GM12878 (cell line): ENCODE results near the gene GALNT17. TPM values are rescaled to one million over a fixed set of nuclear protein-coding genes. Genes with fewer than 3 reads are reported as not detected.

Experiments used
- ATAC-seq: fragments of 200-7000 bp; cut with Tn5 transposase; 3 replicates; pipeline ENCODE4 v1.9.1; 2020; ENCODE audit warnings: mild to moderate bottlenecking, moderate library complexity
- BruUV-seq: library from RNA; stranded (reverse); fragments of 400-500 nt; replicated peaks from 2 replicates; lab custom pipeline; 2021; lab: Mats Ljungman, UMichigan
- CTCF ChIA-PET: fragments of 300-600 bp; sonication (Branson Sonifier 250); formaldehyde crosslinking; extraction: SDS; loops from one replicate; lab custom pipeline; 2021; ENCODE audit warnings: inconsistent platforms; lab: Yijun Ruan, JAX
- POLR2A ChIA-PET: fragments of 350-600 bp; formaldehyde crosslinking; extraction: SDS; loops from one replicate; lab custom pipeline; 2021; ENCODE audit warnings: inconsistent platforms; lab: Charles Lee
- RAD21 ChIA-PET: fragments of 300-600 bp; sonication (Branson Sonifier 250); formaldehyde crosslinking; loops from one replicate; lab custom pipeline; 2023; ENCODE audit warnings: antibody characterized with exemption; ENCODE audit not compliant: unreplicated experiment; lab: Charles Lee
- SMC1A ChIA-PET: fragments of 300-600 bp; sonication (Branson Sonifier 250); formaldehyde crosslinking; loops from one replicate; lab custom pipeline; 2023; ENCODE audit not compliant: unreplicated experiment, uncharacterized antibody; lab: Charles Lee
- DNase-seq: peaks from one replicate; pipeline ENCODE4 v3.0.0-alpha.2; 2011; ENCODE audit warnings: low read depth, low spot score
- FAIRE-seq: peaks from 3 replicates; lab custom pipeline; 2011; peaks lifted over from hg19 to GRCh38; lab: Jason Lieb, UNC
- H2AFZ ChIP-seq: 2 replicates; pipeline ENCODE4 v1.6.0; 2011; ENCODE audit warnings: low read depth, low read length, control low read depth; ENCODE audit not compliant: control insufficient read depth
- H3K27ac ChIP-seq: 2 replicates; pipeline ENCODE4 v1.5.1; 2011; ENCODE audit warnings: control low read depth; ENCODE audit not compliant: control insufficient read depth, insufficient read depth
- H3K27me3 ChIP-seq, 2 experiments: replicated peaks in 1 of 2; 2 replicates each; pipeline versions ENCODE4 v1.6.0 to v1.6.1; 2011; ENCODE audit warnings: low read length in 1 of 2; ENCODE audit not compliant: control insufficient read depth in 2 of 2, insufficient read depth in 2 of 2
- H3K36me3 ChIP-seq, 2 experiments: 2 replicates each; pipeline ENCODE4 v1.5.1; 2011; ENCODE audit warnings: low read length in 1 of 2; ENCODE audit not compliant: control insufficient read depth in 2 of 2, insufficient read depth in 2 of 2
- H3K4me1 ChIP-seq: 2 replicates; pipeline ENCODE4 v1.6.1; 2011; ENCODE audit warnings: mild to moderate bottlenecking, low read length, moderate library complexity, mixed read lengths; ENCODE audit not compliant: control insufficient read depth, insufficient read depth
- H3K4me2 ChIP-seq: 2 replicates; pipeline ENCODE4 v1.6.0; 2011; ENCODE audit warnings: control low read depth; ENCODE audit not compliant: control insufficient read depth, insufficient read depth
- H3K4me3 ChIP-seq: fragments of 200-600 bp; sonication (generic); 2 replicates; pipeline ENCODE4 v1.5.1; 2016
- H3K79me2 ChIP-seq: 2 replicates; pipeline ENCODE4 v1.6.0; 2011; ENCODE audit warnings: low read length; ENCODE audit not compliant: control insufficient read depth, insufficient read depth
- H3K9ac ChIP-seq: 2 replicates; pipeline ENCODE4 v1.8.0; 2011; ENCODE audit warnings: low read length, control low read depth, mixed read lengths; ENCODE audit not compliant: control insufficient read depth, insufficient read depth
- H3K9me3 ChIP-seq: replicated peaks from 3 replicates; pipeline ENCODE4 v1.5.1; 2011; ENCODE audit warnings: mild to moderate bottlenecking, low read length; ENCODE audit not compliant: control insufficient read depth, insufficient read depth
- H4K20me1 ChIP-seq: 2 replicates; pipeline ENCODE4 v1.6.0; 2011; ENCODE audit not compliant: control insufficient read depth, insufficient read depth
- HDAC2 ChIP-seq: fragments of 200-600 bp; sonication (generic); IDR thresholded peaks from 2 replicates; pipeline ENCODE4 v1.6.1; 2017
- JUND ChIP-seq: IDR thresholded peaks from 2 replicates; pipeline ENCODE4 v1.6.1; 2012; ENCODE audit warnings: low read depth, mild to moderate bottlenecking, low read length, improper control_type of control experiment, moderate library complexity
- MEF2B ChIP-seq: fragments of 450-650 bp; IDR thresholded peaks from 2 replicates; pipeline ENCODE4 v1.6.1; 2018; ENCODE audit warnings: mild to moderate bottlenecking, moderate library complexity; ENCODE audit not compliant: partially characterized antibody, poor library complexity, severe bottlenecking
- MYC ChIP-seq: IDR thresholded peaks from 2 replicates; pipeline ENCODE4 v1.6.1; 2011; ENCODE audit warnings: mild to moderate bottlenecking, low read length, moderate library complexity, inconsistent platforms; ENCODE audit not compliant: insufficient read depth, insufficient replicate concordance, insufficient read length, severe bottlenecking
- NFIC ChIP-seq: IDR thresholded peaks from 2 replicates; pipeline ENCODE4 v1.6.1; 2012; ENCODE audit warnings: low read depth, mild to moderate bottlenecking, inconsistent platforms, low read length, moderate library complexity
- POLR2AphosphoS5 ChIP-seq: IDR thresholded peaks from 2 replicates; pipeline ENCODE4 v1.6.1; 2011; ENCODE audit warnings: mild to moderate bottlenecking, low read length, inconsistent platforms
- RELA ChIP-seq: fragments of 450-650 bp; IDR thresholded peaks from 2 replicates; pipeline ENCODE4 v1.8.0; 2014; ENCODE audit warnings: borderline replicate concordance; ENCODE audit not compliant: partially characterized antibody
- WRNIP1 ChIP-seq: IDR thresholded peaks from 2 replicates; pipeline ENCODE4 v1.6.1; 2011; ENCODE audit warnings: low read depth, low read length, improper control_type of control experiment, borderline replicate concordance
- ZNF207 ChIP-seq: fragments of 450-650 bp; IDR thresholded peaks from 2 replicates; pipeline ENCODE4 v1.6.1; 2014; ENCODE audit warnings: antibody characterized with exemption, mild to moderate bottlenecking, borderline replicate concordance
- ZNF622 ChIP-seq: fragments of 450-650 bp; IDR thresholded peaks from 2 replicates; pipeline ENCODE4 v1.6.1; 2017; ENCODE audit warnings: mild to moderate bottlenecking, inconsistent platforms
- WGBS: methylation state at CpG from one replicate; pipeline ENCODE4 v1.1.6; 2016; ENCODE audit warnings: low lambda C conversion rate; ENCODE audit not compliant: insufficient replicate concordance, insufficient coverage; ENCODE audit errors: missing lambda C conversion rate; 5-methylcytosine and 5-hydroxymethylcytosine counted together
- in situ Hi-C: fragments of 300-500 bp; cut with MboI; formaldehyde crosslinking; loops from 9 replicates; pipeline ENCODE4 v1.14.3; 2018; ENCODE audit warnings: mixed read lengths
- intact Hi-C: fragments of 100-400 bp; cut with micrococcal nuclease; formaldehyde crosslinking; loops from one replicate; pipeline ENCODE4 v1.14.2; 2022; ENCODE audit not compliant: unreplicated experiment
- polyA plus RNA-seq, 11 experiments: library from polyadenylated mRNA; depleted of rRNA in 4 of 11; unstranded in 6 of 11; stranded (reverse) in 5 of 11; fragments of >200 nt; fragmentation: Nextera tagmentation in 4 of 11; fragmentation: Illumina TruSeq in 1 of 11; extraction: Ambion mirVana in 4 of 11; extraction: Trizol in 1 of 11; gene quantifications; 1 replicate in 1 of 11; 2 replicates in 10 of 11; pipeline versions ENCODE4 v1.2.1 to v1.2.3, GENCODE V29; 2011 to 2016; ENCODE audit warnings: inconsistent platforms in 2 of 11, missing spikeins in 2 of 11, low read depth in 1 of 11
- total RNA-seq, 4 experiments: library from RNA; depleted of rRNA in 3 of 4; stranded (reverse); fragments of >200 nt in 3 of 4; fragmentation: Illumina TruSeq in 1 of 4; extraction: Trizol in 1 of 4; gene quantifications; 2 replicates each; pipeline versions ENCODE4 v1.2.1 to v1.2.3, GENCODE V29; 2013 to 2021
- TF ChIP-seq, protein P1 (sequence below): fragments of 450-650 bp; IDR thresholded peaks from 2 replicates; pipeline ENCODE4 v1.6.1; 2017; ENCODE audit warnings: mild to moderate bottlenecking, low read depth, inconsistent platforms; ENCODE audit not compliant: poor library complexity, severe bottlenecking
- TF ChIP-seq, protein P2 (sequence below): fragments of 150-350 bp; IDR thresholded peaks from 2 replicates; pipeline ENCODE4 v1.6.1; 2016; ENCODE audit warnings: low read depth, low read length
- TF ChIP-seq, protein P3 (sequence below): IDR thresholded peaks from 2 replicates; pipeline ENCODE4 v1.6.1; 2011; ENCODE audit warnings: mild to moderate bottlenecking, low read depth, low read length, moderate library complexity; ENCODE audit not compliant: insufficient replicate concordance
- TF ChIP-seq, protein P4 (sequence below): fragments of 450-650 bp; IDR thresholded peaks from 2 replicates; pipeline ENCODE4 v1.6.1; 2017; ENCODE audit warnings: mild to moderate bottlenecking, moderate library complexity

Gene GALNT17
- total and polyA plus RNA-seq, 10 of the 15 experiments (the other 5 are each of a cell fraction or from before 2014, with no cell fraction given) = 0.12 to 0.15 TPM; not detected in 8

DNA sequence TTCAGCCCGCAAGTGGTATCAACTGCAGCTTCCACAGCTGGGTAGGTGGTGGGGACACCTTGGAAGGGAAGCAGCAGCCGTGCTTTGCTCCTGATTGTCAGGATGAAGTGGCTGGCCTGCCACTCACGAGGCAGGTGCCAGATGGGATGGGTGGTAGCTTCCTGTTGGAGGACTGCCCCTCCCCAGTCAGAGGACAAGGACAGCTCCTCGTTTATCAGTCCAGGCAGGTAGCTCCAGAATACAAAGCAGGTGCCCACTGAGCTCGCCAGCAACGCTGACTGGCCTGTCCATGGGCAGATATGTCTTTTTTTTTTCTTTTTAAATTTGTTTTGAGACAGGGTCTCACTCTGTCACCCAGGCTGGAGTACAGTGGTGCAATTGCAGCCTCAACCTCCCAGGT, 431.3 kb downstream of the GALNT17 start:
- intact Hi-C loops = no loop called here
- Histone ChIP-seq H3K36me3 (no peaks in the 10 kb centered on the region), H3K79me2 (no peaks in the 10 kb centered on the region), H3K4me2 (no peak overlapping the region), H2AFZ (no peak overlapping the region), H3K27ac (no peak overlapping the region), H3K9me3 (no peaks in the 10 kb centered on the region), H3K4me3 (no peak overlapping the region), H4K20me1 (no peaks in the 10 kb centered on the region), H3K27me3 (no peaks in the 10 kb centered on the region), H3K4me1 (no peaks in the 10 kb centered on the region), H3K9ac (no peak overlapping the region)
- ATAC-seq (no peak), DNase-seq (no peak), FAIRE-seq (no peak)
- CTCF ChIA-PET = no interaction called here
- BruUV-seq = no TSS peak
- 1% methylated on average over 6 of the region's 6 CpGs for WGBS
- RAD21 ChIA-PET = no interaction called here
- SMC1A ChIA-PET = no interaction called here
- POLR2A ChIA-PET = no interaction called here
- in situ Hi-C loops = no loop called here
- TF ChIP-seq RELA = no peak
- no peak for TF ChIP-seq HDAC2
- no peak for TF ChIP-seq NFIC
- TF ChIP-seq ZNF622 = no peak
- no peak for TF ChIP-seq WRNIP1
- TF ChIP-seq MYC = no peak
- TF ChIP-seq JUND = no peak
- TF ChIP-seq ZNF207 = no peak
- TF ChIP-seq, protein P1, sequence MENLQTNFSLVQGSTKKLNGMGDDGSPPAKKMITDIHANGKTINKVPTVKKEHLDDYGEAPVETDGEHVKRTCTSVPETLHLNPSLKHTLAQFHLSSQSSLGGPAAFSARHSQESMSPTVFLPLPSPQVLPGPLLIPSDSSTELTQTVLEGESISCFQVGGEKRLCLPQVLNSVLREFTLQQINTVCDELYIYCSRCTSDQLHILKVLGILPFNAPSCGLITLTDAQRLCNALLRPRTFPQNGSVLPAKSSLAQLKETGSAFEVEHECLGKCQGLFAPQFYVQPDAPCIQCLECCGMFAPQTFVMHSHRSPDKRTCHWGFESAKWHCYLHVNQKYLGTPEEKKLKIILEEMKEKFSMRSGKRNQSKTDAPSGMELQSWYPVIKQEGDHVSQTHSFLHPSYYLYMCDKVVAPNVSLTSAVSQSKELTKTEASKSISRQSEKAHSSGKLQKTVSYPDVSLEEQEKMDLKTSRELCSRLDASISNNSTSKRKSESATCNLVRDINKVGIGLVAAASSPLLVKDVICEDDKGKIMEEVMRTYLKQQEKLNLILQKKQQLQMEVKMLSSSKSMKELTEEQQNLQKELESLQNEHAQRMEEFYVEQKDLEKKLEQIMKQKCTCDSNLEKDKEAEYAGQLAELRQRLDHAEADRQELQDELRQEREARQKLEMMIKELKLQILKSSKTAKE = no peak
- TF ChIP-seq, protein P2, sequence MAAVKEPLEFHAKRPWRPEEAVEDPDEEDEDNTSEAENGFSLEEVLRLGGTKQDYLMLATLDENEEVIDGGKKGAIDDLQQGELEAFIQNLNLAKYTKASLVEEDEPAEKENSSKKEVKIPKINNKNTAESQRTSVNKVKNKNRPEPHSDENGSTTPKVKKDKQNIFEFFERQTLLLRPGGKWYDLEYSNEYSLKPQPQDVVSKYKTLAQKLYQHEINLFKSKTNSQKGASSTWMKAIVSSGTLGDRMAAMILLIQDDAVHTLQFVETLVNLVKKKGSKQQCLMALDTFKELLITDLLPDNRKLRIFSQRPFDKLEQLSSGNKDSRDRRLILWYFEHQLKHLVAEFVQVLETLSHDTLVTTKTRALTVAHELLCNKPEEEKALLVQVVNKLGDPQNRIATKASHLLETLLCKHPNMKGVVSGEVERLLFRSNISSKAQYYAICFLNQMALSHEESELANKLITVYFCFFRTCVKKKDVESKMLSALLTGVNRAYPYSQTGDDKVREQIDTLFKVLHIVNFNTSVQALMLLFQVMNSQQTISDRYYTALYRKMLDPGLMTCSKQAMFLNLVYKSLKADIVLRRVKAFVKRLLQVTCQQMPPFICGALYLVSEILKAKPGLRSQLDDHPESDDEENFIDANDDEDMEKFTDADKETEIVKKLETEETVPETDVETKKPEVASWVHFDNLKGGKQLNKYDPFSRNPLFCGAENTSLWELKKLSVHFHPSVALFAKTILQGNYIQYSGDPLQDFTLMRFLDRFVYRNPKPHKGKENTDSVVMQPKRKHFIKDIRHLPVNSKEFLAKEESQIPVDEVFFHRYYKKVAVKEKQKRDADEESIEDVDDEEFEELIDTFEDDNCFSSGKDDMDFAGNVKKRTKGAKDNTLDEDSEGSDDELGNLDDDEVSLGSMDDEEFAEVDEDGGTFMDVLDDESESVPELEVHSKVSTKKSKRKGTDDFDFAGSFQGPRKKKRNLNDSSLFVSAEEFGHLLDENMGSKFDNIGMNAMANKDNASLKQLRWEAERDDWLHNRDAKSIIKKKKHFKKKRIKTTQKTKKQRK = no peak
- no peak for TF ChIP-seq POLR2AphosphoS5
- TF ChIP-seq, protein P3, sequence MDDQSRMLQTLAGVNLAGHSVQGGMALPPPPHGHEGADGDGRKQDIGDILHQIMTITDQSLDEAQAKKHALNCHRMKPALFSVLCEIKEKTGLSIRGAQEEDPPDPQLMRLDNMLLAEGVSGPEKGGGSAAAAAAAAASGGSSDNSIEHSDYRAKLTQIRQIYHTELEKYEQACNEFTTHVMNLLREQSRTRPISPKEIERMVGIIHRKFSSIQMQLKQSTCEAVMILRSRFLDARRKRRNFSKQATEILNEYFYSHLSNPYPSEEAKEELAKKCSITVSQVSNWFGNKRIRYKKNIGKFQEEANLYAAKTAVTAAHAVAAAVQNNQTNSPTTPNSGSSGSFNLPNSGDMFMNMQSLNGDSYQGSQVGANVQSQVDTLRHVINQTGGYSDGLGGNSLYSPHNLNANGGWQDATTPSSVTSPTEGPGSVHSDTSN = no peak
- TF ChIP-seq, protein P4, sequence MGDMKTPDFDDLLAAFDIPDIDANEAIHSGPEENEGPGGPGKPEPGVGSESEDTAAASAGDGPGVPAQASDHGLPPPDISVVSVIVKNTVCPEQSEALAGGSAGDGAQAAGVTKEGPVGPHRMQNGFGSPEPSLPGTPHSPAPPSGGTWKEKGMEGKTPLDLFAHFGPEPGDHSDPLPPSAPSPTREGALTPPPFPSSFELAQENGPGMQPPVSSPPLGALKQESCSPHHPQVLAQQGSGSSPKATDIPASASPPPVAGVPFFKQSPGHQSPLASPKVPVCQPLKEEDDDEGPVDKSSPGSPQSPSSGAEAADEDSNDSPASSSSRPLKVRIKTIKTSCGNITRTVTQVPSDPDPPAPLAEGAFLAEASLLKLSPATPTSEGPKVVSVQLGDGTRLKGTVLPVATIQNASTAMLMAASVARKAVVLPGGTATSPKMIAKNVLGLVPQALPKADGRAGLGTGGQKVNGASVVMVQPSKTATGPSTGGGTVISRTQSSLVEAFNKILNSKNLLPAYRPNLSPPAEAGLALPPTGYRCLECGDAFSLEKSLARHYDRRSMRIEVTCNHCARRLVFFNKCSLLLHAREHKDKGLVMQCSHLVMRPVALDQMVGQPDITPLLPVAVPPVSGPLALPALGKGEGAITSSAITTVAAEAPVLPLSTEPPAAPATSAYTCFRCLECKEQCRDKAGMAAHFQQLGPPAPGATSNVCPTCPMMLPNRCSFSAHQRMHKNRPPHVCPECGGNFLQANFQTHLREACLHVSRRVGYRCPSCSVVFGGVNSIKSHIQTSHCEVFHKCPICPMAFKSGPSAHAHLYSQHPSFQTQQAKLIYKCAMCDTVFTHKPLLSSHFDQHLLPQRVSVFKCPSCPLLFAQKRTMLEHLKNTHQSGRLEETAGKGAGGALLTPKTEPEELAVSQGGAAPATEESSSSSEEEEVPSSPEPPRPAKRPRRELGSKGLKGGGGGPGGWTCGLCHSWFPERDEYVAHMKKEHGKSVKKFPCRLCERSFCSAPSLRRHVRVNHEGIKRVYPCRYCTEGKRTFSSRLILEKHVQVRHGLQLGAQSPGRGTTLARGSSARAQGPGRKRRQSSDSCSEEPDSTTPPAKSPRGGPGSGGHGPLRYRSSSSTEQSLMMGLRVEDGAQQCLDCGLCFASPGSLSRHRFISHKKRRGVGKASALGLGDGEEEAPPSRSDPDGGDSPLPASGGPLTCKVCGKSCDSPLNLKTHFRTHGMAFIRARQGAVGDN = no peak
- TF ChIP-seq MEF2B = no peak
